HG03460 (cell line): ENCODE results near the gene PRF1.
"Not testable (repeated sequence)": the region's sequence is repeated elsewhere in the genome, so short reads cannot be mapped to it uniquely, and the experiment has no call there.

Experiments
- ATAC-seq: cut with Tn5 transposase; IDR thresholded peaks from one replicate; pipeline ENCODE4 v1.9.1; 2021; ENCODE audit not compliant: unreplicated experiment

PRF1 gene

DNA sequence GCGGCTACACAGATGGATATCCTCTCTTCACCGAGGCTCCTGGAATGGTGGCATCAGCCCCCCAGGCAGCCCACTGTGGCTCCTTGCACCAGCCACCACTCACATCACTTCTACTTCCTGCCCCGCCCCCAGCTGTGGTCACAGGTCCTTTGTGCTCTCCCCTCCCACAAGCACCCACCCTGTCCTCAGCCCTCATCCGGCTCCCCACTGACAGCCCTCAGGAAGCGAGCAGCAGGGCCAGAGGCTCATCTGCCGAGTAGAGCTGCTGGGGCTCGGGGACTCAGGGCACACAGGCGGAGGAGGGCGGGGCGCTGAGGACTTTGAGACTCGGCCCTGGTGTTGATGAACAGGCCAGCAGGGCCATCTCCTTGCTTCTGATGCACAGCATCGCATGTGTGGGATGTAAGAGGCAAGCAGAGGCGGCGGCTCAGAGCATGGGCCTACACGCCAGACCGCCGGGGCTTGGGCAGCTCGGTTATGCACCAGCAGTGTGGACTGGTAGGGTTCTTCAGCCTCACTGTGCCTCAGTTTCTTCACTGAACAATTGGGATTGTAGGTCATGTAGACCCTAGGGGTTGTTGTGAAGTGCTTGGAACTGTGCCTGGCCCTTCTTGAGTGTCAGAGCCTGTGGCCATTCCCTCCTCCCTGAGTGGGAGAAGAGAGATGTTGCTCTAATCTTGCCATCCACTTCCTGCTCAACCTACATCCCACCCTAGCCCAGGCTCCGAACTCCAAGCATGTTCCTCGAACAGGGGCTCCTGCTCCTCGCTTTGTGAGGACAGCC, at the start of gene PRF1:
TSS of gene PRF1 (minus strand) at position 77 of the 784 bp plus-strand sequence. CDS start 1,839 bp downstream, outside the sequence.
- no peak for ATAC-seq

DNA sequence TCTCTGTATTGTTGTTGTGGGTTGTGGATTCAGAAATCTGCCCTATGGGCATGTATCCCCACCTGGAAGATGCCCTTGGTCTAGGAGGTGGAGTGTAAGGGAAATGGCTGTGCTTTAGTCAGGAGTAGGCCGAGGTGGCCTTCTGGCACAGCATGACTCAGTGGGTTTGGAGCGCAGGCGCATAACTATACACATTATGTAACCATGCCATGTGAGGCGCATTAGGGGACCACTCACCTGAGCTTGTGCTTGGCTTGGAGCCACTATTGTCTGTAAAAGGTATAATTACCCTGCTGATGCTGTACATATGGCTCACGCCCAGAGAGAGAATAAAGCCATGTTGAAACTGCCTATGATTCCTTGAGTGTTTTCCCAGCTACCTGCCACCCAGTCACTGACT, 49.1 kb upstream of the PRF1 start:
- ATAC-seq, result no peak

DNA sequence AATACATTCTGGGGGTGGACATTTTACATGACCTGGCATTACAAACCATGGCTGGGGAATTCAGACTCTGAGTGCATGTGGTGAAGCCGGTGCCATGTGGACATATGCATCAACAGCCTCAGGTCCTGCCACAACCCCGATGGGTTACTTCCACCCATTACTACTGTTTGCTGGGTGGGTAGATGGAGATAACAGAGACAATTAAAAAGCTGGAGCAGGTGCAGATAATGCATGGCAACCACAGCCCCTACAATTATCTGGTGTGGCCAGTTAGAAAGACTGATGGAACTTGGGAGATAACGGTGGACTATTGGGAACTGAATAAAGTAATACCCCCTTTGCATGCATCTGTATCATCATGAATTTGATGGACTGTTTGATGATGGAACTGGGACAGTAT, 48.2 kb upstream of the PRF1 start:
- ATAC-seq, result no peak

DNA sequence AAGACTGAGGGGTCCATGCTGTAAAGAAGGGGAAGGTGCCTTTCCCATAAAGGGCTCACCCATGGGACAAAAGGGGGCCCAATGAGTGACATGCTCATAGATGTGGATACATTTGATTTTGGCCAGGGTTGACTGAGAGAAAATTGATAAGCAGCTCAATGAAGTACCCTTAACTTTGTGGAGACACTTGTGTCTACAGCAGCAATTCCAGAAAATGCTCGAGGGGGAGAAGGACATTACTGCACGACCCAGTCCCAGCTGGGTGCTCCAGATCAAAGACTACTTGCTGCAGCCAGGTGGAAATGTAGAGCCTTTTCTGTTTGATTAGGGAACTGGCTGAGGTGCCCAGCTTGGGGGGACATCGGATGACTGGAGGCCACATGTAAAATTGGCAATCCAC, 47.6 kb upstream of the PRF1 start:
- ATAC-seq, result no peak

DNA sequence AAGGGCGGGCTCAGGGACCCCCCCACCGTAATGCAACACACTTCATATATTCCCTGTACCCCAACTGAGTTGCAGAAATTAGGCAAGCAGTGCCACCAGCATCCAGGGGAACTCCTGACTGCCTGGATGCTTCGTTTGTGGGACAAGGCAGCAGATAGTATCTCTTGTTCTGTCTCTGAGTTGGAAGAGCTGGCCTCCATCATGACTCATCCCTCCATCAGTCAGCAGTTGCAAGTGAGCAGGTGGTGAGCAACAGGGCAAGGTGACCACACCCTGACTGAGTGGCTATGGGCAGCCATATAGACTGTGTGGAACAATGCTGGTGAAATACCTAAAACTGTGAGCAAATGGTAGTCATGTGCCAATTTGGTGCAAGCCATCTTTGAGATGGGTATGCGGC, 47.0 kb upstream of the PRF1 start:
- ATAC-seq, result no peak

DNA sequence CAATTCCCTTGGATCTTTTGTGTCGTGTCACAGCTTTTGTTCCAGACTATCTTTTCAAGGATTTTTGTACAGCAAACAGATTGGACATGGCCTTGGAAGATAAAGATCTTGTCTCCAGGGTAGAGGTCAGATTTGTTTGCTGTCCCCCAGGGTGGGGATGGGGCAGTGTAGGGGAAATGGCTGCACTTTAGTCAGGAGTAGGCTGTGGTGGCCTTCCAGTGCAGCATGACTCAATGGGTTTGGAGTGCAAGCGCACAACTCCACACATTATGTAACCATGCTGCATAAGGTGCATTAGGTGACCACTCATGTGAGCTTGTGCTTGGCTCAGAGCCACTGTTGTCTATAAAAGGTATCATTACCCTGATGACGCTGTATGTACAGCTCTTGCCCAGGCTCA, 45.9 kb upstream of the PRF1 start:
- ATAC-seq, result no peak

DNA sequence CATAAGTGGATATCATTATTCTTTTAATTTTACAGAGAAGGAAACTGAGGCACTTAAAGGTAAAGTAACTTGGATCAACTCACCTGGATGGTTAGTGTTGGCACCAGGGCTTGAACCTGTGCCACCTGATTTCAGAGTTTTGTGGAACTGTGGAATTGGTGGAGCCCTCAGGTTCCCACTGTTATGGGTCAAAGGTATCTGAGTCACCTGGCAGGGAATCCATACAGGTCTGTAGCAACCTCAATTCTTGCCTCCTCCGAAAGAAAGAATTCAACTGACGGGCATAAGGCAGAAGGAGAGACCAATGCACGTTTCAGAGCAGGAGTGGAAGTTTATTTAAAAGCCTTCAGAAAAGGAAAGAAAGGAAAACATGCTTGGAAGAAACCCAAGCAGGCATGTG, 44.5 kb upstream of the PRF1 start:
- no peak for ATAC-seq

DNA sequence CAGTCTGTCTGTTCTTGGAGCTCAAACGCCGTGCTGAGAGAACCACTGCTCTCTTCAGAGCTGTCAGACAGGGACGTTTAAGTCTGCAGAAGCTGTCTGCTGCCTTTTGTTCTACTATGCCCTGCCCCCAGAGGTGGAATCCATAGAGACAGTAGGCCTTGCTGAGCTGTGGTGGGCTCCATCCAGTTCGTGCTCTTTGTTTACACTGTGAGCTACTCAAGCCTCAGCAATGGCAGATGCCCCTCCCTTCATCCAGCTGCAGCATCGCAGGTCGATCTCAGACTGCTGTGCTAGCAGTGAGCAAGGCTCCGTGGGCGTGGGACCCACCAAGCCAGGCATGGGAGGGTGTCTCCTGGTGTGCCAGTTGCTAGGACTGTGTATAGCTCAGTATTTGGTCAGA, 42.4 kb upstream of the PRF1 start:
- ATAC-seq, result not testable (repeated sequence)

DNA sequence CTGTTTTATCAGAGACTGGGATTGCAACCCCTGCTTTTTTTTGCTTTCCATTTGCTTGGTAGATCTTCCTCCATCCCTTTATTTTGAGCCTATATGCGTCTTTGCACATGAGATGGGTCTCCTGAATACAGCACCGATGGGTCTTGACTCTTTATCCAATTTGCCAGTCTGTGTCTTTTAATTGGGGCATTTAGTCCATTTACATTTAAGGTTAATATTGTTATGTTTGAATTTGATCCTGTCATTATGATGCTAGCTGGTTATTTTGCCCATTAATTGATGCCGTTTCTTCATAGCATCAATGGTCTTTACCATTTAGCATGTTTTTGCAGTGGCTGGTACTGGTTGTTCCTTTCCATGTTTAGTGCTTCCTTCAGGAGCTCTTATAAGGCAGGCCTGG, 40.7 kb upstream of the PRF1 start:
- not testable (repeated sequence) for ATAC-seq

DNA sequence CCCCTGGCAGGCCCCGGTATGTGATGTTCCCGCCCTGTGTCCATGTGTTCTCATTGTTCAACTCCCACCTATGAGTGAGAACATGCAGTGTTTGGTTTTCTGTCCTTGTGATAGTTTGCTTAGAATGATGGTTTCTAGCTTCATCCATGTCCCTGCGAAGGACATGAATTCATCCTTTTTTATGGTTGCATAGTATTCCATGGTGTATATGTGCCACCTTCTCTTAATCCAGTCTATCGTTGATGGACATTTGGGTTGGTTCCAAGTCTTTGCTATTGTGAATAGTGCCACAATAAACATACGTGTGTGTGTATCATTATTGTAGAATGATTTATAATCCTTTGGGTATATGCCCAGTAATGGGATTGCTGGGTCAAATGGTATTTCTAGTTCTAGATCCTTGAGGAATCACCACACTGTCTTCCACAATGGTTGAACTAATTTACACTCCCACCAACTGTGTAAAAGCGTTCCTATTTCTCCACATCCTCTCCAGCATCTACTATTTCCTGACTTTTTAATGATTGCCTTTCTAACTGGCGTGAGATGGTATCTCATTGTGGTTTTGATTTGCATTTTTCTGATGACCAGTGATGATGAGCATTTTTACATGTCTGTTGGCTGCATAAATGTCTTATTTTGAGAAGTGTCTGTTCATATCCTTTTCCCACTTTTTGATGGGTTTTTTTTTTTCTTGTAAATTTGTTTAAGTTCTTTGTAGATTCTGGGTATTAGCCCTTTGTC, 37.3 kb upstream of the PRF1 start:
- not testable (repeated sequence) for ATAC-seq

DNA sequence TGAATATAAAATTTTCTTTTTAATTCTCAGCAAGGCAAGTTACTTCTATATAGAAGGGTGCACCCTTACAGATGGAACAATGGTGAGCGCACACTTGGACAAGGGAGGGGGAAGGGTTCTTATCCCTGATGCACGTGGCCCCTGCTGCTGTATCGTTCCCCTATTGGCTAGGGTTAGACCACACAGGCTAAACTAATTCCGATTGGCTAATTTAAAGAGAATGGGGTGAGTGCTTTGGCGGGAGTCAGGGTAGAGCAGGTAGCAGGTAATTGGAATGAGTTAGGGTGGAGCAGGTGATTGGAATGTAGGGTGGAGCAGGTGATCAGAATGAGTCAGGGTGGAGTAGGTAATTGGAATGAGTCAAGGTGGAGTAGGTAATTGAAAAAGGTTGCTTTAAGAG, 32.0 kb upstream of the PRF1 start:
- not testable (repeated sequence) for ATAC-seq

DNA sequence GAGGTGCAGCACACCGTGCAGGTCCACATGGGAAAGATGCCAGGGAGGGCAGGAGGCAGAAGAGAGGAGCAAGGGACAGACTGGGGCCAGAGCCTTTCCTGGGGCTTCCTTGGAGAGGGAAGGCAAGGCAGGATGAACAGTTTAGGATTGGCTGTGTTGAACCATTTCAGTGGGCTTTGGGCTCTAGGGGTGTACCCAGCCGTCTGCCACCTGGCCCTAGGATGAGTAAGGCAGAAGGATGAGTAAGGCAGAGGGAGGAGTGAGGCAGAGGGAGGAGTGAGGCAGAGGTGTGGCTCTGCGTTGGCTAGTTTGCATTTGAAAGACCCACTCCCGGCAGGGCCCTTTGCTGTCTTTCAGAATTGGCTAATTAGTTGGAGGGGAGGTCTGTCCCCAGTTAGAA, 31.5 kb upstream of the PRF1 start:
- no peak for ATAC-seq

DNA sequence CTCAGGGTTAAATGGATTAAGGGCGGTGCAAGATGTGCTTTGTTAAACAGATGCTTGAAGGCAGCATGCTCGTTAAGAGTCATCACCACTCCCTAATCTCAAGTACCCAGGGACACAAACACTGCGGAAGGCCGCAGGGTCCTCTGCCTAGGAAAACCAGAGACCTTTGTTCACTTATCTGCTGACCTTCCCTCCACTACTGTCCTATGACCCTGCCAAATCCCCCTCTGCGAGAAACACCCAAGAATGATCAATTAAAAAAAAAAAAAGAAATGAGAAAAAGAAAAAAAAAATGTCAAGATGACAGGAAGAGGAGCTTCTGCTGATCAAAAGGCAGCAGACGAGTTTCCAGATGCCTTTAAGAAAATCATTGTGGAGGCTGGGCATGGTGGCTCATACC, 29.2 kb upstream of the PRF1 start:
- not testable (repeated sequence) for ATAC-seq

DNA sequence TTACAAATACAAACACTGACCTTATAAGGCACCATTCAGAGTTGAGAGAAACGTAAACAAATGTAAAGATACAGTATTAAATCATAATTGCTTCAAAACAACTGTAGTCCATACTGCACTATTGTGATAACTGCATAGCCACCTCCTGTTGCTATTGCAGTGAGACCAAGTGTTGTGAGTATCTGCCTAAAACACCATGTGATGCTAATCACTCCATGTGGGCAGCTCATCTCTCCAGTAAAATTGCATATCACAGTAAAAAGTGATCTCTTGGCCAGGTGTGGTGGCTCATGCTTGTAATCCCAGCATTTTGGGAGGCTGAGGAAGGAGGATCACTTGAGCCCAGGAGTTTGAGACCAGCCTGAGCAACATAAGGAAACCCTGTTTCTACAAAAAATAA, 26.8 kb upstream of the PRF1 start:
- no peak for ATAC-seq

DNA sequence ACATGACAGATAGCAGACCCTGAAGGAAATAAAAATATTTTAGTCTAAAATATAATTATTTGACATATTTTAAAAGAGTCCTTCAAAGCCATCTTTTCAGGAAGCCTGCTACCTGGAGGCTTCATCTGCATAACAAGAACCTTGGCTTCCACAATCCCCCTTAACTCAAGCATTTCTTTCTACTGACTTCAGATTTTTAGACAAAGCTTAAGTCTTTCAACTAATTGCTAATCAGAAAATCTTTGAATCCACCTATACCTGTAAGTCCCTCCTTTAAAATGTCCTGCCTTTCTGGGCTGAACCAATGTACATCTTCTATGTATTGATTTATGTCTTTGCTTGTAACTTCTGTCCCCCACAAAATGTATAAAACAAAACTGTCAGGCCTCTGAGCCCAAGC, 23.5 kb upstream of the PRF1 start:
- no peak for ATAC-seq

DNA sequence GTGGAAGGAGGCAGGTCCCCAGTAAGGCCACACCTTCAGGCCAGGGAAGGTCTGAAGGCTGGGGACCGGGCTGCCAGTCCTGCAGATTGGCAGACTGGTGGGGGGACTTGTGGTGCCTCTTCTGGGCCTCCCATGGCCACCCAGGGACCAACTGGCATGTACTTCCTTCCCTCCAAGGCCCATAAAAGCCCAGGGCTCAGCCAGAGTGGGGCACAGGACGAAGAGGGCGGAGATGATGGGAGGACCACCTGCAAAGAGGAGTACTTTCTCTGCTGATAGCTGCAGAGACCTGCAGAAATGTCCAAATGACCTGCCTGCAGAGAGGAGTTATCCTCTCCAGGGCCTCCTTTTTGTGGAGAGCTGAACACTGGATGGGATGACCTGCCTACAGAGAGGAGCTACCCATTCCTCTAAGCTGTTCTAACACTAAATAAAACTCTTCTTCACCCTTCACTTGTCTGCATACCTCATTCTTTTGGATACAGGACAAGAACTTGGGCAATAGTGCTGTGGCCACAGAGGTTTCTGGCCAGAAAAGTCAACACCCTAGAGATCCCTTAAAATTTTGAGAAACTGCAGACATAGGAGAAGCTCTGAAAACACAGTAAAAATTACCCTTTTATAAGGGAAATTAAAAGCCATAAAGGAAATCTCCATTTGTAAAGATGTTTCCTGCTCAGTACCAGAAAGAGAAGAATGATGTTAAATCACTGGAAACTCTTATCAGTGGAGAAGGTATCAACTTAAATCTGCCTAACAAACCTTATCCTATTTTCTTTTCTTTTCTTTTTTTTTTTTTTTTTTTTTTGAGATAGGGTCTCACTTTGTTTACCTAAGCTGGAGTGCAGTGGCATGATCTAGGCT, 20.7 kb upstream of the PRF1 start:
- ATAC-seq, result no peak

DNA sequence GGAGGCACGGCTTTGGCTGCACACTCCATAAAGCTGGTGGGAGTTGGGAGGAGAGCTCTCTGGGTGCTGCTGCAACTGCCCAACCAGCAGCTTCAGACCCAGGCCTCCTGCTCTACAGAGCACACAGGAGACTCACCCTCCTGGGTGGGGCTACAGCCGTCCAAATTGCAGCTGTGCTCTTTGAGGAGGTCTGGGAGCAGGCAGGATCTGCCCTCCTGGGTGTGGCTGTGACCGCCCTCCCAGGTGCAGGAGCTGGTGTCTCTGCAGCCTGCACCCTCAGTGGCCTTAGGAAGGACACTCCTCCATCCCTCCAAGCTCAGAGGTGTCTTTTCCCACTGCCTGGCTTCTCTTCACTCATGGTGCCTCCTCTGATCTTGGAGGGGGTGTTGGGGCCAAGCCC, 20.0 kb upstream of the PRF1 start:
- ATAC-seq, result no peak

DNA sequence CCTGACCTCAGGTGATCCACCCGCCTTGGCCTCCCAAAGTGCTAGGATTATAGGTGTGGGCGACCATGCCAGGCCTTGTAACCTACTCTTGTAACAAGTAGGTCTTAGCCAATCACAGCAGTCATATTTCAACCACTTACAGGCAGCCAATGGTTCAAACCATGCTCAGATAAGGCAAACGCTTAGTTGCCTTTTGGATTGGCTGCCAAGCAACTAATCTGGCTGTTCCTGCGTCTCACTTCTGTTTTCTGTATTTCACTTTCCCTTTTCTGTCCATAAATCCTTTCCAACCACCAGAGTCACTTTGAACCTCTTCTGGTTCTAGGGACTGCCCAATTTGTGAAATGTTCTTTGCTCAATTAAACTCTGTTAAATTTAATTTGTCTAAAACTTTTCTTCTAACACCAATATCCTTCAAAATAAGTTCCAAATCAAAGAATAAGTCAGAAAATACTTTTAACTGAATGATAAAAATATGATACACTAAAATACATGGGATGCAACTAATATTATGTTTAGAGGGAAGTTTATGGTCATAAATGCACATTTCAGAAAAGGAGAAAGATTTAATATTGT, 19.1 kb upstream of the PRF1 start:
- ATAC-seq, result no peak

DNA sequence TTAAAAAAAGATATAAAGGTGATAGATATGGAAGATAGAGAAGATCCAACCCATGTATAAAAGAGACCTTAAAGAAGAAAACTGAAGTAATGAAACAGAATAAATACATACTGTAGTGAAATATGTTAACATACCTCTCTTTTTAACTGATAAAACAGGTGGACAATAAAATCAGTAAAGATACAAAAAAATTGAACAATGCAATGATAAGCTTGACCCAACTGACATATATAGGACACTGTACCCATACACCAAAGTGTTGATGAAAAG, 17.4 kb upstream of the PRF1 start:
- no peak for ATAC-seq

DNA sequence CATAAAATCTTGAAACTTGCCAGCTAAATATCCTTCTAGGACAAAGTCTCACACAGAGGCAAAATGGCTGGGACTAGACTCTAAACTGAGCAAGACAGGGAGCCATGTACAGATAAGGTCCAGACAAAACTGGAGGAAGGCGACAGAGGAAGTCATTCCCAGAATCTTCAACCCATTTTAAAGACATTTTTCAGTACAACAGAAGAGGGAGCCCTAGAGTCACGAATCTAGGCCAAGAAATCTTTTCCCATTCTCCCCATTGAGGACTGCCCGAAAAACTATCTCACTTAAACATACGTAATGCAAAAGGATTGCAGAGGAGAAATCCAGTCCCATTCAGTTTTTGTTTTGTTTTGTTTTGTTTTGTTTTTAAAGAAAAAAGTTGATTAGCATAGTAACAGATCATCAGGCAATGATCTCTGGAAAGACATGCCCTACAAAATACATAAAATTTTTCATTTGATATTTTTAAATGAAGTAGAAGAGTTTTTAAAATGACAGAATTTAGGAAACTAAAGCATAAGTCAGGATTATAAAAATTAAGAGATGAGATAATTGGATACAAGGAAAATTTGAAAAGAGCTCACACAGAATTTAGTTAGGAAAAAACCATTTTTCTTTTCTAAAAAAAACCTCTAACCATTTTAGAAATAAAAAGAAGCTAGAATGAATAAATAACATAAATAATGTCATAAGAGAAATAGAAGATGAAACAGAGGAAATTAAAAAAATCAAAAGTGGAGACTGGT, 16.9 kb upstream of the PRF1 start:
- no peak for ATAC-seq

DNA sequence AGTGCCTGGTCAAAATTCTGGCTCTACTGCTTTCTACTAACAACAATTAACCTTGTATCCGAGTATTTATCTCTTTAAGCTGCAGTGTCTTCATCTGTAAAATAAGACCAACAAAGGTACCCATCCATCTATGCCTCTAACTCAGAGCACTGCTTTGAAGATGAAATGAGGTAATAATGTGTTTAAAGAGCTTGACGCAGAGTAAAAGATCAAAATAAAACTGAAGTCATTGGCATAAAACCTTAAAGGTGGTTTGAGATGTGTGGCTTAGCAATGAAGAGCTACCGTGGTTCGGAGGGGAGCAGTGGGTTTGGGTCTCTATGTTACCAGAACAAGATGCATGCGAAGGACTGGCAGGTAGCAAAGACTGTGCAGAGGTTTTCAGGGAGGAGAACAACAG, 16.1 kb upstream of the PRF1 start:
- ATAC-seq, result no peak
